Measurements from ENCODE around the gene ETV2. TPM values are rescaled to one million over a fixed set of nuclear protein-coding genes. Genes with fewer than 3 reads are reported as not detected.
A peak's percentile ranks its signal among the peaks of the same experiment; 100 is the strongest.
"Not testable (repeated sequence)": the region's sequence is repeated elsewhere in the genome, so short reads cannot be mapped to it uniquely, and the experiment has no call there.

Gene ETV2
- total RNA-seq, 1 donor: 0.81 TPM

- DNase-seq (ENCODE audit: low read depth): peak; percentile 86
- peak overlapping the region; percentile 65 for H3K4me3 ChIP-seq (ENCODE audit: low read depth, low read length)
- peak; percentile 22 for TF ChIP-seq CTCF (IDR thresholded peaks at IDR 0.05; ENCODE audit: insufficient read depth, low read length)
Measured at GRCh38 chr19:35644206-35644986, 2.9 kb downstream of the ETV2 start.

GRCh38 chr19:35644987-35645679 is 3.6 kb downstream of the ETV2 start:
- peak overlapping the region; percentile 59 for H3K4me3 ChIP-seq (ENCODE audit: low read depth, low read length)
- TF ChIP-seq CTCF (IDR thresholded peaks at IDR 0.05; ENCODE audit: insufficient read depth, low read length): no peak
- DNase-seq (ENCODE audit: low read depth): peak; percentile 49

GRCh38 chr19:35645680-35646511 is 4.4 kb downstream of the ETV2 start:
- DNase-seq (ENCODE audit: low read depth): no peak
- no peak for TF ChIP-seq CTCF (IDR thresholded peaks at IDR 0.05; ENCODE audit: insufficient read depth, low read length)
- no peak overlapping the region for H3K4me3 ChIP-seq (ENCODE audit: low read depth, low read length)

GRCh38 chr19:35648017-35648961 is 6.7 kb downstream of the ETV2 start, which contains the start of gene COX6B1:
TSS of gene COX6B1 (plus strand) at chr19:35648323. CDS start at chr19:35651244, 2,921 bp downstream.
- peak; percentile 96 for DNase-seq (ENCODE audit: low read depth)
- peak within 1 kb of the TSS; percentile 95 for H3K4me3 ChIP-seq (ENCODE audit: low read depth, low read length)
- no peak for TF ChIP-seq CTCF (IDR thresholded peaks at IDR 0.05; ENCODE audit: insufficient read depth, low read length)

GRCh38 chr19:35650581-35650980 is 9.0 kb downstream of the ETV2 start:
- no peak overlapping the region for H3K4me3 ChIP-seq (ENCODE audit: low read depth, low read length)
- no peak for DNase-seq (ENCODE audit: low read depth)
- no peak for TF ChIP-seq CTCF (IDR thresholded peaks at IDR 0.05; ENCODE audit: insufficient read depth, low read length)

- DNase-seq (ENCODE audit: low read depth); H3K4me3 ChIP-seq (ENCODE audit: low read depth, low read length): not testable (repeated sequence)
Measured at GRCh38 chr19:35654828-35655227, 13.3 kb downstream of the ETV2 start.

Measured in fibroblast of the aortic adventitia (primary cell).